GM19238 (cell line): ENCODE data around the gene CCT4.
"Not testable (repeated sequence)": the region's sequence is repeated elsewhere in the genome, so short reads cannot be mapped to it uniquely, and the experiment has no call there.

Experiments used
- DNase-seq: peaks from one replicate; pipeline ENCODE4 v3.0.0; 2011; ENCODE audit warnings: low spot score; ENCODE audit not compliant: insufficient read length

The CCT4 gene, protein sequence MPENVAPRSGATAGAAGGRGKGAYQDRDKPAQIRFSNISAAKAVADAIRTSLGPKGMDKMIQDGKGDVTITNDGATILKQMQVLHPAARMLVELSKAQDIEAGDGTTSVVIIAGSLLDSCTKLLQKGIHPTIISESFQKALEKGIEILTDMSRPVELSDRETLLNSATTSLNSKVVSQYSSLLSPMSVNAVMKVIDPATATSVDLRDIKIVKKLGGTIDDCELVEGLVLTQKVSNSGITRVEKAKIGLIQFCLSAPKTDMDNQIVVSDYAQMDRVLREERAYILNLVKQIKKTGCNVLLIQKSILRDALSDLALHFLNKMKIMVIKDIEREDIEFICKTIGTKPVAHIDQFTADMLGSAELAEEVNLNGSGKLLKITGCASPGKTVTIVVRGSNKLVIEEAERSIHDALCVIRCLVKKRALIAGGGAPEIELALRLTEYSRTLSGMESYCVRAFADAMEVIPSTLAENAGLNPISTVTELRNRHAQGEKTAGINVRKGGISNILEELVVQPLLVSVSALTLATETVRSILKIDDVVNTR

DNA sequence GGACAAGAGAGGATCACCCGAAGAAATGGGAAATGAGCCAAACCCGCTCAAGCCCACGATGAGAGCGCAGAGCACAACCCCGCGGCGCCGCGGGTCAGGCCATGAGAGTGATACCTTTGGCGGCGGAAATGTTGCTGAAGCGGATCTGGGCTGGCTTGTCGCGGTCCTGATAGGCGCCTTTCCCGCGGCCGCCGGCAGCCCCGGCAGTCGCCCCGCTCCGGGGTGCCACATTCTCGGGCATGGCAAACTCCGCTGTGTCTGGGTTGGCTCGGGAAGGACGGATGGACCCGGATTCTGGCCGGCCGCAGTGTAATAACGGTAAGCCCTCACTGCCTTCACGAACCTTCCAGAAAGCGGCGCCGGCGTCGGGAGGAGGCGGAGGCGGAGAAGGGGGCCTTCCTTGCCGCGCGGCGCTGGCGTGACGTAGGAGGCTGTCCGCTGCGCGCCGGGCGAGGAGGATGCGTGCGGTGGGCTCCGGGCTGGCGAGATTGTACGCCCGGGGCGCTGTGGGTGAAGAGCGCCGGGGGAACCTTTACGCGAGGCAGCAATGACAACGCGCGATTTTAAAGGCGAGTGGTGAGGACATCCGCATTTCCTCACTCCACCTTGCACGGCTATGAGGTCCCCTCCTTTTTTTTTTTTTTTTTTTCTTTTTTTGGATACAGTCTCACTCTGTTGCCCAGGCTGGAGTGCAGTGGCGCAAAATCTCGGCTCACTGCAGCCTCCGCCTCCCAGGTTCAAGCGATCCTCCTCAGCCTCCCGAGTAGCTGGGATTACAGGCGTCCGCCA lies at the start of gene CCT4:
Gene CCT4 (minus strand): TSS at position 390 of the 789 bp plus-strand sequence. CDS start 149 bp downstream, at position 241.
- peak; percentile 66 for DNase-seq

DNA sequence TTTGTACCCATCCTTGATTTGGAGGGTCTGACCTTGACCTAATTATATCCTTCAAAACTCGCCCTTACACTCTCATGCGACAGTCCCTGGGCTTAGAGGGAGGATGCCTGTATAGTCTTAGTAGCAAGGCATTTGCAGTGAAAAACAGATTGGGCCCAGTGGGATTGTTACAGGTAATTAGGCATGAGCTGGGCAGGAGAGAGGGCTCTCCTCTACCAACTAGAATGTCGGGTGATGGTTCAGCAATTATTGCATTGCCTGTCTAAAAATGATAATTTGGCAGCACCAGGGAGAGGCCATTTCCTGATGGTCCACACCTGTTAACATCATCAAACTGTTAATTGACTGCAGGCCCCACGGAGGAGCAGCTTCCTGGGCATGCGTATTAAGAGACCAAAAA lies 49.4 kb upstream of the CCT4 start:
- DNase-seq: no peak

- no peak for DNase-seq
Measured at GRCh38 chr2:61937098-61937497, 48.6 kb upstream of the CCT4 start.

DNA sequence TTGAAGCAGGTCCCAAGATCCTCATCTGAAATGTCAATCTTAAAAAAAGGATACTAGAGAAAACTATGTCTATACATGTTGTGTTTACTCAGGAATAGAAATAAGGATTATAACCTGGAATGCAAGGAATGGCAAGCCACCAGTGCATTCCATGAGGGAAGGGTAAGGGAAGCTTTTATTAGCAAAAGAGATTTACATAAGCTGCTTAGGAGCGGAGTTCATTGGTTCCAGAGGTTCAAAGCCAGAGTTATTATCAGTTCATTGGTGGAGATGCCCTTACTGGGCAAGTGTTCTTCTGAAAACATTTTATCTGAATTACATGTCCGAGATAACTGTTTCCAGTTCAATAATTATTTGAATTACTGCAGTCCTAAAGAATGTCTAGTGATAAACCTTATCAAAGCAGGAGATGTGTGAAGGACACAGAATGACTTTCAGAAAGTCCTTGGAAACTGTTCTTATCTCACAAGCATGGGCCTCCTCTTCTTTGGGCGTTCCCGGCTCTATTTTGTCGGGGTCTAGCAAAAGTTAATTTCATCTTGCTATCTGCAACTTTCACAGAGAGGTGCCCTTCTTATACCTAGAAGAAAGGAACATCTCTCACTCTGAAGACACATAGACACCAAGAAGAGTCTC lies 40.5 kb upstream of the CCT4 start:
- DNase-seq: no peak

DNA sequence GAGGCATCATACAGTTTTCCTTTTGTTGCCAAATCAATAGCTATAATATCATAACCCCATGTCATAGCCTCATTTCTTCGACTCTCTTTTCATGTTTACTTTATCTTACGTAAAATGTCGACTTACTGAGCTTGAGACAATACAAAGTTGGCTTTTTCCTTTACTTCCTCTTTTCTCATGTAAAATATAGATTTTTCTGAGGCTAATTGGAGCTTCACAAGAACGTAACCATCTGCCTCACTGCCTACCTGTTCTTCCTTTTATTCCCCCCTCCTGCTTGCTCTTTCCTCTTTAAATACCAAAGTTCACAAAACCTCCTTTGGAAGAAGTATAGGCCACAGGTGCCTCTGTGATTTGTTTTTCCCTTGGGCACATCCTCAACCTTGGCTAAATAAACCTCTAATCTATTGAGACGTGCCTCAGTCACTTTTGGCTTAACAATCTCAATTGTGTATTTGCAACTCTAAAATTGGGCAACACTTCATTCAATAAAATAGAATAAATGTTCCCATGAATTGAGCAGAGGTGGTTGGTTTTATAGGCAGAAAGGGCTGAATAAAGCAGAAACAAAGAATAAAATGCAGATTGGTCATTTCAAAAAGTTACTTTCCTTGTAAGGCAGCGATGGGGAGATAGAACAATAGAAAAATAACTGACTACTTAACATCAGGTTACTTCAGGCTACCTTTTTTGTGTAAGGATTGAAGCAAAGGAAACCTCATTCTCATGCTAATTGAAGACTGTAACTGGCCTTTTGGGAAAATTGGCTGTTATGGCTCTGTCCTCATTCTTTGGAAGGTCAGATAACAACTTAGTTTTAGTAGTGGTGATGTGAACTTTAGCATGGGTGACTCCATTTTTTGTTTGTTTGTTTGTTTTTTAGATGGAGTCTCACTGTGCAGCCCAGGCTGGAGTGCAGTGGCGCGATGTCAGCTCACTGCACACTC lies 38.3 kb upstream of the CCT4 start:
- no peak for DNase-seq

- DNase-seq: no peak
Measured at GRCh38 chr2:61924895-61925663, 36.6 kb upstream of the CCT4 start.

DNA sequence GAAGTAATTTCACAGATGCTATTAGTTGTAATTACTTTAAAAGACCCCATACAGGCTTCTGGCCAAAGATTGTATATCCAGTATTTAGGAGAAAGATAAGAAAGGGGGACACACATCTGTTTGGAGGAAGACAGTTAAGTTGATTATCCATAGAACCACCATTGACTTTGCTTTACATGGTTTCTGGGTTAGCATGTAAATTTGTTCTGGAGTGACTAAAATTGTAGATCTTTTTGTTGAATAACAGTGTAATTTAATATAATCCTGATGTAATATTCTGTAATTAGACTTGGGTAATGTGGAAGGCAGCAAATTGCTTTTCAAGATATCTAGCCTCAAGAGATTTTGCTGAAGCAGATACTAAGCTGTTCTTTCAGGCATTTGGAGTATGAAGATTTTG lies 34.3 kb upstream of the CCT4 start:
- DNase-seq: no peak

DNA sequence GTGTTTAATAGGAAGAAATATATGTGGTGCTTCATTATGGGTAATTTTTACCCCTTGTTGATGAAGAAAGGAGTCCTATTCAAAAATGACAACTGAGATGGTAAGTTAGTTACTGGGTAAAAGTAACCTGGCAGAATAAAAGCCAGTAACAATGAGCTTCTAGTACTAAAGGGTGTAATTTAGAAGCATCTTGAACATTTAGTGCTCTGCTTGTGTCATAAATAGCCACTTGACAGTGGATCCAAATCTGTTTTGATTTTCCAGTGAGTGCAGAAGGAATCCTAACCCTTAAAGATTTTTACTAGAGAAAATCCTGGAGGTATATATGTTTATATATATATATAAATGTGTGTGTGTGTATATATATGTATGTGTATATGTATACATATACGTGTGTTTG lies 32.1 kb upstream of the CCT4 start:
- no peak for DNase-seq

GRCh38 chr2:61914794-61915193 lies 26.3 kb upstream of the CCT4 start:
- not testable (repeated sequence) for DNase-seq

GRCh38 chr2:61911510-61911909 lies 23.1 kb upstream of the CCT4 start:
- DNase-seq: no peak

GRCh38 chr2:61910603-61911002 lies 22.1 kb upstream of the CCT4 start:
- DNase-seq: no peak

DNA sequence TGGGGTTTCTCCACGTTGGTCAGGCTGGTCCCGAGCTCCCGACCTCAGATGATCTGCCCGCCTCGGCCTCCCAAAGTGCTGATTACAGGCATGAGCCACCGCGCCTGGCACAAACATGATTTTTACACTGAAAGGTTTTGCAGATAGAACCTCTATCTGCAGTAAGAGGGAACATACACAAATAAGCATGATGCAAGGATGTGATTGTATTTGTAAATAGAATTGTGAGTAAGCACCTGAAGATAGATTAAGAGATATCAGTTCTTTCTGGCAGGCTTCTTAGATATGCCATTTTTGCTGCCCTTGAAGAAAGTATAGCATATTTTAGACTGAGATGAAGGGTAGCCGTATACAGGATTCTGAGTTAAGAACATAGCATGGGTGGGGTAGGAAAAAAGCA lies 20.7 kb upstream of the CCT4 start:
- no peak for DNase-seq

DNA sequence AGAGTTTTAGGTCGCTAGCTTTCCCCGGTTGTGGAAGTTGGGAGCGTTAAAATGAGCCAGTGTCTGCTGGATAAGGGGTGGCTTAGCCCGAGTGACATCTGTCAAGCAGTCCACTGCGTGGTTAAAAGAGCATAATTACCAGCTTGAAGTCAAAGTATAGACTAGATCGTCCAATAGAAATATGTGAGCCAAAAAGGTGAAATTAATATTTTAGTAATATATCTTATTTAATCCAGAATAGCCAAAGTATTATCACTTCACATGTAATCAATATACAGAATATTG lies 17.7 kb upstream of the CCT4 start:
- DNase-seq: no peak

GRCh38 chr2:61905372-61906185 lies 17.1 kb upstream of the CCT4 start, which contains the start of gene COMMD1:
Gene COMMD1 (plus strand): TSS chr2:61905674. CDS start chr2:61905679, 5 bp downstream.
- DNase-seq: peak; percentile 48

GRCh38 chr2:61900281-61900680 lies 11.8 kb upstream of the CCT4 start:
- no peak for DNase-seq

GRCh38 chr2:61898810-61899209 lies 10.4 kb upstream of the CCT4 start:
- no peak for DNase-seq

DNA sequence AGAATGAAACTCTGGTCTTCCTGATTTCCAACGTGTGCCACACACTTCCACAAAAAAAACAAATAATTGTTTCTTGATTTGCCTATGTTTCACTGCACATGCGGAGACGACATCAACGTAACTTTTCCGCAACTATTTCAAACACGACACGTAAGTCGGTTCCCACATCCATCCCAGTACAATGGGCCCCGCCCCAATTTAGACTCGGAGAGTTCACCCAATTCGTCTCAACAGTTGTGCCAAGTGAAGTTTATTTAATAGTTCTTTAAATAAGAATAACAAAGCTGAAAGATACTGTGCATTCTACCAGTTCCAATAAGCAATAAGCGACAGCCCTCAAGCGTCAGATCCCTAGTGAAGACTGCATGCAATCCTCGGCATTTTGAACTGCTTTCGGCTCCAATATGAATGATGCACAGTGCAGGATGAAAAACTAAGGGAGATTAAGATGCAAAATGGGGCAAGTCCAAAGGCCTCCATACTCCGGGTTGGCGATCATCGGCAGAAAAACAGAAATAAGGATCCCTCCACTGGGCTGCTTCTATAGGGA lies 664 bp downstream of the CCT4 start:
- DNase-seq: no peak

GRCh38 chr2:61885896-61886603 lies 2.4 kb downstream of the CCT4 start:
- DNase-seq: no peak
